GM19238 (cell line): ENCODE measurements around the gene SKAP1.
A peak's percentile ranks its signal among the peaks of the same experiment; 100 is the strongest.
"Not testable (repeated sequence)": the region's sequence is repeated elsewhere in the genome, so short reads cannot be mapped to it uniquely, and the experiment has no call there.

Experiments used
- DNase-seq: peaks from one replicate; pipeline ENCODE4 v3.0.0; 2011; ENCODE audit warnings: low spot score; ENCODE audit not compliant: insufficient read length

The SKAP1 gene

DNA sequence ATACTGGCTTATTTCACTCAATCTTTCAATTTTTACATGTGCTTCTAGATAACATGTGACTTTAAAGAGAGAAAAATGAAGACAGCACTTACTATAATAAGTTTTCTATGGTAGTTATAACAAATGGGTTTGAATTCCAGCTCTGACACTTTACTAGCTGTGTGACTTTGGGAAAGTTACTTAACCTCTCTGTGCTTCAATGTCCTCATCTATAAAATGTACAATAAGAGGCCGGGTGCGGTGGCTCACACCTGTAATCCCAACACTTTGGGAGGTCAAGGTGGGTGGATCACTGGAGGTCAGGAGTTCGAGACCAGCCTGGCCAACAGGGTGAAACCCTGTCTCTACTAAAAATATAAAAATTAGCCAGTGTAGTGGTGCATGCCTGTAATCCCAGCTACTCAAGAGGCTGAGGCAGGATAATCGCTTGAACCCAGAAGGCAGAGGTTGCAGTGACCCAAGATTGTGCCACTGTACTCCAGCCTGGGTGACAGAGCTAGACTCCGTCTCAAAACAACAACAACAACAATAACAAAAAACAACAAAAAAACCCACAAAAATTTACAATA lies 184.5 kb downstream of the SKAP1 start:
- not testable (repeated sequence) for DNase-seq

DNA sequence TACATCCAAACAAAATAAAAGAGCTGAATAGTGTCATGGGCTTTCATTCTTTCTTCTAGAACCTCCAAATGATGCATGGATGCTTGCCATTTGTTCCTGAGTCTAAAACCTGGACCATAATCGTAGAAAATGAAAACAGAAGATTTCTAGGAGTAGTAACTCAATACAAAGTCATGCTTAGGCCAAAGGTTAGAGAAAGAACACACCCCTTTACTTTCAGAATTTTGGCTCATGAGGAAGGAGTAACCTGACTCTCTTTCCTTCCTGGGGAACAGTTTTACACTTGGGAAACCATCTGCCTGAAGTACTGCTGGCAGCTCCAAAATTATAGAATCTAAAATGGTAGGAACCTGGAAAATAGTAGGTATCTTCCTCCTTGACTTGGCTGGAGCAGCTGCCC lies 185.2 kb downstream of the SKAP1 start:
- no peak for DNase-seq

DNA sequence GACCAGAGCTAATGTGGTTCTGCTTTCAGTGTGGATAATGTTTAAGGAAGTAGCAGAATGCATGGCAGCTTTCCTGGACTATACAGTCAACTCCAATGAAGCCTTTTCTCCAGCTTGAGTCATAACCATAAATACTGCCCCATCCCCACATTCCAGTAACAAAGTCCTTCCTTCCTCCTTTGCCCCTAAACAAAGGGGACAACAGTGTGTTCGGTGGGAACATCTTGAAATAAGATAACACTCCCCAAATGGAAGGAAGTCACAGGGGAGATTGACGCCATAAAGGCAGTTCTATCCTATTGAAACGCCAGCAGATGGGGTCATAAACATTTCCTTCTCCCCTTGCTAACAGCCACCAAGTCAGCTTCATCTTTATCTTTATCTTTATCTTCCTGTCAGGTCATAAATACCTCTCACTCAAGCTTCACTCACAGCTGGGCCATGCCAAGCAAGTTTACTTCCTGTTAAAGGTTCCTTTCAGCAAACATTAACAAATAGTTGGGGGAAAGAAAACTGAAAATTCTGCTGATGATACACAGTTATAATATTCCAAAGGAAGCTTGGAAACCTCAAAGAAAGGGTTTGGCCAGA lies 185.8 kb downstream of the SKAP1 start:
- no peak for DNase-seq

DNA sequence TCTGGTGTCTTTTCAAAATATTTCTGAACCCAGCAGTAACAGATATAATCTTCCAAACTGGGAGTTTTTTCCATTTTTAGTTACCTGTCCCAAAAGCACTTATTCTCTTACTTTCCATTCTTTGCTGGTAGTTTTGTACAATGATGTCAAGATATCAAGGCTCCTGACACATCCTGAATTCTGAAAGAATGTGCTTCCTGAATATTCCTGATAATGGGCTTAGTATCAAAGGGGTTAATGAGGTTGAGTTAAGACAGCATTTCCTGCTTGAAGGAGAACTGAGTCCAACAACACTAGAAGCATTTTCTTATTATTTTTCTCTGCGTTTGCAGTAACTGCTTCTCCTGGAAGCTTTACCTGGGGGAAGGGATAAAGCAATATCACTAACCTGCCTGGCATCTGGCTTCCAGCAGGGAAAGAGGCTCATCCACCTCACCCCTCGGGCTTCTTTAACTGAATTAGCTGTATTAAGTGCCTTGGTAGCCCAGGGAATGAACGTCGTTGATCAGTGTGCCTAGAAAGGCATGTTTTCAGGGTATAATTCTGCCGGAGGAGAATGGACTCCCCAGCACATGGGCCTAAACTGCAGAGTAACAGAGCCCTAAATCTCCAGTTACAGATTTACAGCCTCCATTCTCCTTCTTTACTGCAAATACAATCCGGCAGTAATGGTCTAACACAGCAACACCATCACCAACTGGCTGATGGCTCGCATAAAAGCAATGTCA lies 188.1 kb downstream of the SKAP1 start:
- DNase-seq, result no peak

DNA sequence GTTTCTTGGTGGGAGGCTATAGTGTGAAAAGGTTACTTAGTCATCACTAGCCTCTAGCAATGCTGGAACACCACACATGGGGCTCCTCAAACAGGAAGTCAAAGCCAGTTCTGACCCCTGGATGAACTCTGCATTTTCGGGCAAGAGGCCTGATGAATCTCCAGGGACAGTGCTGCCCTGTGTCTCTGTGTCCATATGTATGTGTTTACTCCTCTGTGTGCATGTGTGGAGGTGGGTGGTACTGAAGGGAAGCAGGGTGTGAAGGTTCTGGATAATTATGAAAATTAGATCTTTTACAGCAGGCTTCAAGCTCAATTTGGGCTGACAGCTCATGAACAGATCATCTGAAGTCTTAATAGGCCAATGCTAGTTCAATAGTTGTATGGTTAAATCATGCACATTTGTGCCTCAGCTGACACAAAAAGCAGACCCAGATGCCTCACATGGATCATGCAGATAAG lies 188.9 kb downstream of the SKAP1 start:
- peak; percentile 40 for DNase-seq

DNA sequence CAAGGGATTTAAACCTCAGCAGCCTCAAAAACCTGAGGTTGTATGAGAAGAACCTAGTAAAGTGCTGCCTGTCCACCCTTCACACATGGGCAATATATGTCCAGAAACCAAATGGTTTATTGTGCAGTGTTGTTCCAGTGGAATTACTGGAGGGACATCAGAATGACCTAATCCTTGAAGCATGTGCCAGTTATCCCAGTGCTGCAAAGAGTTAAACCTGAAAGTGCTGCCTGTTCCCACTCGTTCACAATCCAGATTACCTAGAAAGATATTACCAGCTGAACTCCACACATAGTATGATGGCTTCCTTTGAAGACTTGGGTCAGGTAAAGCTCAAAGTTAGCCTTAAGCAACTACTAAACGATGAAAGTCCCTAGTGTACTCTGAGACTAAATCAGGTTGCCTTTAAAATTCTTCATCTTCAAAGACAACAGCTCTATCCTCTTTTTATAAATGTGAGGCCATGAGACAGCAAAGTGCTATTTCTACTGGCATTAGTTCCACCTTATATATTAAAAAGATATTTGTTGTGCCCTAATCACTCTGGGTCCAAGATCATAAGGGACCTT lies 189.4 kb downstream of the SKAP1 start:
- DNase-seq, result no peak

DNA sequence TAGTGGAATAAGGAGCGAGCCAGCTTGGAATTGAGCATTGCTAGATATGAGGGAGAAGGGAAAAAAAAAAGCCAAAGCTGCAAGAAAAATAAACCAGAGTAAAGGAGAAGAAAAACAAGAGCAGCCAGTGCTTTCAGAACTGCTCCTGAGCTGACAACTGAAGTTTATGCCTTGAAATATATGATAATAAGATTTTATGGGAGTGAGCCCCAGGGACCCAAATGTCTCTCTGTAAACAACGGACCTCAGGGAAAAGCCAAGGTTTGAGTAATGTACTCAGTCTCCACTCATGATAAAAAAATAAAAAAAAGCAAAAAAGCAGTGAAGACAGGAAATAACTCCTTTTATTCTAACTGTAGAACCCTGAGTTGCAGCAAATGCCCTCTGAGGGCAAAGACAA lies 189.9 kb downstream of the SKAP1 start:
- DNase-seq, result no peak

DNA sequence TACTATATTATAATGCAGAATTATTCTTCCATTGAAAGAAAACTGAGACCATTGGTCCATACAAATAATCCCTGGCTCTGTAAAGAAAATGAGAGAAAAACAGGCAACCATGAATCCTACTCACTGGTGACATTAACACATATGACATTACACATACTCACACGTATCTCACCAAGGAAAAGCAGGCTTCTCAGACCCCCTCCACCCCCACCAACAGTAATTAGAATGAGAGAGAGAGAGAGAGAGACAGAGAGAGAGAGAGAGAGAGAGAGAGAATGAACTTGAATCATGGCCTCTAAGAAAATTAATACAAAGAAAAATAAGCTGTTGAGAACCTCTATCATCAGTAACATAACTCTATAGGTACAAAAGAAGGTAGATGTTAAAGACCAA lies 190.4 kb downstream of the SKAP1 start:
- no peak for DNase-seq

DNA sequence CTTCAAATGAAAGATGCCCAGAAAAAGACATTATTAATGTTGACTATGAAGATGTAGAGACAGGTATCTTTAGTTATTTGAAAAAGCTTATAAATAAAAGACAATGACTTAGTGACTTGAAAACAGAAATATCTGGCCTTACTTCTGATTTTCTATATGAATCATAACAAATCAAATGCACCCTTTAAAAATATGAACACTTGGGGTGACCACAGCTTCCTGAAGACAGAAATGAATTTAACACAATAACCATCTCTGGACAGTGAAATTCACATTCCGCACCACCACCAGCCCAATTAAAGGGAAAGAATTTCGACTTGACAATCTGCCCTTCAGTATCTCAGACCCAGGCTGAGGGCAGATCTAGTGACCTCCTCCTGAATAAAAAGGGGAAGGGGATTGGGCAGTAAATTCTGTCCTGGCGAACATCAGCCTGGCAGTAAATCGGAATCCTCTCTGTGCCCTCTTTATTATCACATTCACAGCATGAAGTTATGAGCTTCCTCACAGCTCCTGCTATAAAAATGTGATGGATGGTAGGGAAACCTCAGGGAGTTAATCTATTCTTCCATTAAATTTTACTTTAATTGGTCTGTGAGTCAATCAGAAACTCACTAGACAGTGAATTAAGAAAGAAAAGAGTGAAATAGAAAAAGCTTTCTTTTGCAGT lies 190.9 kb downstream of the SKAP1 start:
- no peak for DNase-seq

DNA sequence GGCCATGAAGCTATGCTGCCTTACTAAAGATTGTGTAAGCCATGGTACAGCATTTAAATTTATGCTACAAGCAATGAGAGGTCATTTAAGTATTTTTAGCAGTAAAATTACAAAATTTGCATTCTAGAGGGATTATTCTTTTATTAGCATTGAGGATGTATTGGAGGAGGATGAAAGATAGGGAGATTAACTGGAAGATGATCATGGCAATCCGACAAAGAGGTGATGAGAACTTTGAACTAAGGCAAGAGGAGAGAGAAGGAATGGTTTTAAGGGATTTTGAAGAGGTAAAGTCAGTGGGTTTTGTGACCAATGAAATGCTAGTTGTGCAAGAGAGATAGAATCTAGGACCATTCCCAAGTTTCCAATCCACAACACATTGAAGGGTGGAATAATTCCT lies 192.6 kb downstream of the SKAP1 start:
- no peak for DNase-seq

DNA sequence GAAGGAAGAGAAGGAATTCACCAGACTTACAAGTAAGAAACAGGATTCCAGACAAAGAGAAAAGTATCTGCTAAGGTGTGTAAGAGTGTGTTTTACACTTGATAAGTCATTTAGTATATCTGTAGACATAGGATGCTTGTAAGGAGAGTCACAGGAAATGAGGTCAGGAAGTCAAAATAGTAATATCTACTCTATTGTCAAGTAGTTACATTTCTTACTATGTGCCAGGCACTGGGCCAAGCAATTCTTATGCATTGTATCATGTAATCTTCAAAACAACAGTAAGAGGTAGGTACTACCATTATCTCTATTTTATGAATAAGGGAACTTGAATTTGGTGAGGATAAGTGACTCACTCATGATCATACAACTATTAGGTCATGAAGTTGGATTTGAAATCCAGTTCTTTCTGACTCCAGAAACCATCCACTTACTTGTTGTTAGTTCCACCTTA lies 193.3 kb downstream of the SKAP1 start:
- DNase-seq, result no peak

DNA sequence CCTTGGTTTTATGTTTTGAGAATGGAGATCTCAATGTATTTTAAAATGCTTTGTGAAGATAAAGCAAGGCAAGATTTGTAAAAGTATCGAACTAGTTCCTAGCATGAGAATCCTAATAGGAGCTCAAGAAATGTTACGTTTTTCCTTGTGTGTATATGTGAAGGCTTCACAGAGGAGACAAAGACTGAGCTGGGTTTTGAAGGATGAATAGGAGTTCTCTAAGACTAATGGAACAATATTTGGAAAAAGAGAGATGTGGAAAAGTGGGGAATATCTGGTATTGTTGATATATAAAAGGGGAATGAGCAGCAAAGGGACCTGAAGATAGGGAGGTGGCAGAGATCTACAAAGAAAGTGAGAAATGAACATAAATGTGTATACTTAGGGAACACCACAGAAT lies 195.1 kb downstream of the SKAP1 start:
- no peak for DNase-seq

DNA sequence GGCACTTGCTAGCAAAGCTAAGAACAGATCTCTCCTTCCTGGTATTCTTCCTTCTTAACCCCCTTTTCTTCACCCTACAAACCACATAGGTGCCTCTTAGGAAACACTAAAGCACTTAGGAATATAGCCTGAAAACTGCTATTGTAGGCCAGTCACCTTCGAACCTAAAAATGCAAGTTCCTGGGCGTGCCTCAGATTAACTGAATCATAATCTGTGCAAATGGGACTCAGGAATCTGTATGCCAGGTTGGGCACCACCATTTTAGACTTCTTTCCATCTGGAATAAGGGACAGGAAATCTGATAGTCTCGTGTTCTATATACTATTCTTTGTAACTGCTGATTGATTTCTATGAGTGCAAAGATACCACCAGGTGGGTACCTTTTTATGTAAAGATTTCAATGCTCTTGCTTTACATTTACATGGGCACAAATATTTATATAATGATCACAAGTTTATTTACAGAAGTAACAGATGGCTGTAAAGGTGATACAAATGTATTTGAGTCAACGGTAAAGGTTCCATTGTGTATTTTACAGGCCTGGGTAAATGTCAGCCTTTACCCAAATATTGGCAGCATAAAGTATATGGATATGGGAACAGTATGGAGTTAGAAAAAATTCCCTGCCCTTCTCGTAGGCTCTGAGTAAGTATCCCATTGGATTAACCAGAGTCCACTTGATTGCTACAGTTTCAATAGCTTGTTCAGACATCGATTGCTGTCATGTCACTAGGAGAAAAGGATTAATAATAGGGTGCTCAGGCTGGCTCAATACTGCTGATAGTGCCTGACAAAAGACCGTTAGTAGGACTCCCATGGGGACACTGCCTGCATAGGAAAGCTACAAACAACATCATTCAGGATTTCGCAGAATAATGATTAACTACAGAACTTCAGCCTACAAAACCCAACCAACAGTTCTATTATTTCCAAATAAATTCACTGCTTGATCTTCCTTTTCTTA lies 197.7 kb downstream of the SKAP1 start:
- DNase-seq, result no peak

DNA sequence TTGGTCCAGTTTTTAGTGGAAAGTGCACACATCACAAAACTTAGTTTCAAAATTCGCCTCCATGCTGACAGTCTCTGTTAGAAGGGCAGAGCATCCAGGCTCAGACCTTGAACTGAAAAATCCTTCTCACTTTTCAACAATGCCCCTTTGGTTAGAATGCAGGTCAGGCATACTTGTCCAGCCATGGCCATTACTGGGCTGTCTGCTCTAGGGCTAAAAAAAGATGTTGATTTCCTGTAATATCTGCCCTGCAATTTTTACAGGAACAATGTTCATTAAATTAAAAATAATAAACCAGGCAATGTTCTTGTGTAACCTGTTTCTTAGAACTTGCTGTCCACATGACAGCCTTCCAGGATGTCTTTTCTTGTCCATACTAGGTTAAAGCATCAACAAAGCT lies 200.1 kb downstream of the SKAP1 start:
- DNase-seq, result no peak

DNA sequence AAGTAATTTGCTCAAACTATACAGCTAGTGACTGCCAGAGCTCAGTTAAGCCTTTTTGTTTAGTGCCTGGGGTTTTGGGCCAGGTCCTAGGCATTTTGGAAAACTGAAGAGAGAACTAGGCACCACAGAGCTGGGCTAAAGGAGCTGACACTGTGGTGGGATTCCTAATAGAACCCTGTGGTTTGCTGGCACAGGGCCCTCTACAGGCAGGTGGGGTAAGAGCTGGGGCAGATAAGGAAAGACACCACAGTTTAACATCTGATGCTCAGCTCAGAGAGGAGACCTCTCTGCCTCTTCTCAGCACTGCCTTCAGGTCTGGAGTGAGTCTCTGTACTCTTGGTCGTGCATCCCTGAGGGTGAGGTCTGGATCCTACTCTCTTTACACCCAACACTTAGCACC lies 201.3 kb downstream of the SKAP1 start:
- DNase-seq, result no peak

DNA sequence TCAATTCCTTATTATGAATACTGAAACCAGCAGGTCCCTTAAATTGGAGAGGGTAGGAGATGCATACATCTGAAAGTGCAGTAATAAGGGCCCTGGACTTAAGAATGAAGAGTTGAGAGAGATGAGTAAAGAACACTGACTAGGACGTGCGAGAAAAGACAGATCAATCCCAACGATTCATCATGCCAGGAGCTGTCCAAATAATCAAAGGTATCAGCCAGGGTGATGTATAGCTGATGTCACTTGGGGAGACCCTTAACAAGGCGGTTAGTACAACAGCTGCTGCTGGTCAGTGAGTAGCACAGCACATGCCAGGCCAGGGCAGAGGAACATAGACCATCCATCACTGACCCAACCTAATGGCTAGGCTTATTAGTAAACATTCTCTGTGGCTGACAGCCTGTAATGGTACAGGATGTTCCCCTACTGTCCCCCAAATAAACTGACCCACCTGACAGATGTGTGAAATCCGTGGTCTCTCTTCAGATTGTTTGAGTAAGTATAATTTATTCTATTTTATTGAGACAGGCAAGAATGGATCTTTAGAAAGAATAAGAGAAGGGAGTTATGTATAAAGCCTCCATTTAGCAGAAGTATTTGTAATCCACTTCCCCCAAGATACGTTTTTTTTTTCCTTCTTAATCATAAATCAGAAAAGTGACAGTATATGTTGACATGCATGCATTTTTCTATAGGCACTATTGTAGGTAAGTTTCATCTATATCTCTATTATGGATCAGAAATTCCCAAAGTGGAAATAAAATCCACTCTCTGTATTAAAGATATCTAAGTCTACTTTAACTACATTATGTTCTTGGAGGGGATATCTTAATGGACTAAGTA lies 204.1 kb downstream of the SKAP1 start:
- no peak for DNase-seq

DNA sequence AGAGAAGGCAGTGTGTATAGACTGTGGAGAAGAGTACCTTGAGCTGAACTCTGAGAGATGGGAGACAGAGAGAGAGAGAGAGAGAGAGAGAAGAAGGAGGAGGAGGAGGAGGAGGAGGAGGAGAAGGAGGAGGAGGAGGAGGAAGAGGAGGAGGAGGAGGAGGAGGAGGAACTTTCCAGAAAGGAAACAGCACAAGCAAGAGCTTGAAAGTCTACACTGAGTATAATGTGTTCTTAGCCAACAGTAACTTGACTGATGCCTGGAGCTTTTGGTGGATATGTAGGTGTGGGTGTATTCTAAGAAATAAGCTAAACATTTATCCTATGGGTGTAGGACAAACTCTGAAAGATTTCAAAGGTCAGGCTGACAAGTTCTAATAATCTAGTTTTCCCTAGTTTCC lies 206.1 kb downstream of the SKAP1 start:
- no peak for DNase-seq

DNA sequence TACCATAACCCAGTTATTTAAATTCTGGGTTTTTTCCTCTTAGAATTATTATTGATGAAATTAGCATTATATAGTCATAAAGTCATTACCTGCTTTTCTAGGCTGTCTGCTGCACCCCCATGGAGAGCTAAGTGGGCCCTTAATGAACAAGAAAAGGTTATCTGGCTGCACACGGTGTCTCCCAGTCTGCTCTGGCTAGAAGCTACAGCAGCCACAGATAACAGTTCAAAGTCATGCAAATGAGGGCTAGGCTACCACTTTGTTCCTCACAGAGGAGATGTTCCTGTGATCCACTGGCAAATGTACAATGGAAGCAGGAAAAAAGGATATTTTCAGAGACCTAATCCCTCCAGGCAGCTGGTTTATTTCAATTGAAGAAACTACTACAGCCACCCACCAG lies 210.4 kb downstream of the SKAP1 start:
- no peak for DNase-seq

DNA sequence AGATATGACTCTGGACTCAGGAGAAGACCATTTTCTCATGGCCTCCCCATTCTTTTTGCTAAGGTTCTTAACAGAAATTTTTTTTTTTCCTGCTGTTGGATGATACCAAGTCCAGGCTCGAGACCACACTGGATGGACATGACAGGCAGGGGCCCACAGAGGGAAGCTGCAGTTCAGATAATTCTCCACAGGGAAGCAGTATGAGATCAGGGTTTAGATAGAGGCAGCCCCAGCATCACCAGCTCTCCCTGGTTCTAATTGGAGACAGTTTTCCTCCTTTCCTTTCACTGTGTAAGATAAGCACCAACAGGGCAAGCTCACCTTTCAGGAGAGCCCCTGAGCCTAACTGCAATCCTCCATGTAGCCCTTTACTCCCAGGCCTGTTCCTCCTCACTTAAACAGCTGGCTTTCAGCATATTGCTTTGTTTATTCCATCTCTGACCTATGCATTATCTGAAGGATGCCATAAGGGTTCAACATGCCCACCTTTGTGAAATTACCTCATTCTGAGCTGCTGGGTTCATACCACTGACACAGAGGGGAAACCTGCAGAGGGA lies 214.4 kb downstream of the SKAP1 start:
- no peak for DNase-seq

DNA sequence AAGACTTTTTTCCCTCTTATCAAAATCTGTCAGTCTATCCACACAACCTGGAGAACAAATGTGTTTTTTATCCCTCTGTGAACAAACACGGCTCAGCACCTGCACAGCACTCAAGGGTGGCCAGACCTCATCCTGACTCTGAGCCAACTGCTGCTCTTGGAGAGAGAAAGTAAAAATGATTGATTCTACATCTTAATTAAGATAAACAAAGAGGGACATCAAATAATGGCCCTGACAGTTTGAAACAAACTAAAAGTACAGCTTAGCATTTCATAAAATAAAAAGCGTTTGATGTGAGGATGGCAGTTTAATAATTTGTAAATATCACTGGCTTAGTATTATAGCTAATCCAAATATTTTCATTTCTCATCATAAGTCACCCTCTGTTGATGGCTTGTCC lies 216.2 kb downstream of the SKAP1 start:
- DNase-seq, result no peak
